Measurements from ENCODE around the gene LITAFD. TPM values are rescaled to one million over a fixed set of nuclear protein-coding genes. Genes with fewer than 3 reads are reported as not detected.

The LITAFD gene
- total RNA-seq: not detected

GRCh38 chr16:8882041-8882617 lies at the start of gene LITAFD:
TSS of gene LITAFD (plus strand) at chr16:8882351. CDS start at chr16:8884356, 2,005 bp downstream.

GRCh38 chr16:8868416-8869211 lies 13.5 kb upstream of the LITAFD start, which contains the start of gene CARHSP1:
TSS of gene CARHSP1 (minus strand) at chr16:8869006. CDS start at chr16:8859328, 9,678 bp downstream.

Other genes with a start within 250 kb of the LITAFD start
- 211 TPM for gene ABAT, start 207.7 kb upstream of the LITAFD start, total RNA-seq
- 8.5 TPM for gene TMEM186, start 84.7 kb upstream of the LITAFD start, total RNA-seq
- 8.1 TPM for gene PMM2, start 84.5 kb upstream of the LITAFD start, total RNA-seq
- 95.0 TPM for gene CARHSP1, start 13.3 kb upstream of the LITAFD start, total RNA-seq
- gene USP7, start 81.6 kb downstream of the LITAFD start, total RNA-seq: 106 TPM
- 112 TPM for gene HAPSTR1, start 209.3 kb downstream of the LITAFD start, total RNA-seq